Measurements from ENCODE around the gene TMEM17.

DNA sequence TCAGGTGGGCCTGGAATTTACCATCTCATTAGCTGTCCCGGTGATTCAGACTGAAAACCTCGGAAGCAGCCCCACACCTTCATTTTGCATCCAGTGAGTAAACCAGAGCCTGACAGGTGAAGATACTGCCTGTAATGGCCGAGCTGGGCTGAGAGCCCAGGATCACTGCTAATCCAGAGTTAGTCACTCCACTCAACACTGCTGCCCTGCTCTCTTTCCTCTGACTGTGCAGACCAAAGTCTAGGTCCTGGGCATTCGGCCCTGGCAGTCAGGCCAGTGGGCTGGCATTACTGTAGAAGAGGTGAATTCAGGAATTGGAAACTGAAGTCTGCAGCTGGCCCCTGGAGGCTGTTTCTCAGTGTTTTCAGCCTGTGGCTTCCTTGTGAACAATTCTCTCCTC, 44.3 kb downstream of the TMEM17 start:
- TF ChIP-seq, protein P1, sequence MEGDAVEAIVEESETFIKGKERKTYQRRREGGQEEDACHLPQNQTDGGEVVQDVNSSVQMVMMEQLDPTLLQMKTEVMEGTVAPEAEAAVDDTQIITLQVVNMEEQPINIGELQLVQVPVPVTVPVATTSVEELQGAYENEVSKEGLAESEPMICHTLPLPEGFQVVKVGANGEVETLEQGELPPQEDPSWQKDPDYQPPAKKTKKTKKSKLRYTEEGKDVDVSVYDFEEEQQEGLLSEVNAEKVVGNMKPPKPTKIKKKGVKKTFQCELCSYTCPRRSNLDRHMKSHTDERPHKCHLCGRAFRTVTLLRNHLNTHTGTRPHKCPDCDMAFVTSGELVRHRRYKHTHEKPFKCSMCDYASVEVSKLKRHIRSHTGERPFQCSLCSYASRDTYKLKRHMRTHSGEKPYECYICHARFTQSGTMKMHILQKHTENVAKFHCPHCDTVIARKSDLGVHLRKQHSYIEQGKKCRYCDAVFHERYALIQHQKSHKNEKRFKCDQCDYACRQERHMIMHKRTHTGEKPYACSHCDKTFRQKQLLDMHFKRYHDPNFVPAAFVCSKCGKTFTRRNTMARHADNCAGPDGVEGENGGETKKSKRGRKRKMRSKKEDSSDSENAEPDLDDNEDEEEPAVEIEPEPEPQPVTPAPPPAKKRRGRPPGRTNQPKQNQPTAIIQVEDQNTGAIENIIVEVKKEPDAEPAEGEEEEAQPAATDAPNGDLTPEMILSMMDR (IDR thresholded peaks at IDR 0.05), result no peak
- no peak for TF ChIP-seq POLR2A (IDR thresholded peaks at IDR 0.05)
- TF ChIP-seq EP300 (IDR thresholded peaks at IDR 0.05), result no peak
